Hepatocyte (in vitro differentiated cells): Measurements from ENCODE around the gene ABL2. TPM values are rescaled to one million over a fixed set of nuclear protein-coding genes. Genes with fewer than 3 reads are reported as not detected.
"Not testable (repeated sequence)": the region's sequence is repeated elsewhere in the genome, so short reads cannot be mapped to it uniquely, and the experiment has no call there.

Experiments used
- DNase-seq: peaks from one replicate; pipeline ENCODE4 v3.0.0-alpha.2; 2016; ENCODE audit warnings: low spot score
- H2AFZ ChIP-seq: fragments of 200-600 bp; sonication (generic); 2 replicates; pipeline ENCODE4 v1.6.0; 2016; ENCODE audit warnings: antibody characterized with exemption, mild to moderate bottlenecking
- H3K27ac ChIP-seq: fragments of 200-600 bp; sonication (generic); 2 replicates; pipeline ENCODE4 v1.5.1; 2016; ENCODE audit warnings: mild to moderate bottlenecking
- H3K27me3 ChIP-seq: fragments of 200-600 bp; sonication (generic); 2 replicates; pipeline ENCODE4 v1.6.1; 2016
- H3K36me3 ChIP-seq: fragments of 200-600 bp; sonication (generic); replicated peaks from 2 replicates; pipeline ENCODE4 v1.5.1; 2016; ENCODE audit warnings: low read depth; ENCODE audit not compliant: insufficient read depth
- H3K4me1 ChIP-seq: fragments of 200-600 bp; sonication (generic); 2 replicates; pipeline ENCODE4 v1.5.1; 2016; ENCODE audit warnings: mild to moderate bottlenecking, moderate library complexity; ENCODE audit not compliant: insufficient read depth
- H3K4me2 ChIP-seq: fragments of 200-600 bp; sonication (generic); 2 replicates; pipeline ENCODE4 v1.6.0; 2016
- H3K4me3 ChIP-seq: fragments of 200-600 bp; sonication (generic); 2 replicates; pipeline ENCODE4 v1.5.1; 2016; ENCODE audit warnings: mild to moderate bottlenecking
- H3K79me2 ChIP-seq: fragments of 200-600 bp; sonication (generic); 2 replicates; pipeline ENCODE4 v1.6.0; 2017; ENCODE audit warnings: mild to moderate bottlenecking
- H3K9me2 ChIP-seq: fragments of 200-600 bp; sonication (generic); replicated peaks from 2 replicates; pipeline ENCODE4 v1.6.0; 2017; ENCODE audit warnings: mild to moderate bottlenecking; ENCODE audit not compliant: insufficient read depth
- H3K9me3 ChIP-seq: fragments of 200-600 bp; sonication (generic); 2 replicates; pipeline ENCODE4 v1.5.1; 2016; ENCODE audit warnings: low read depth, mild to moderate bottlenecking
- H4K20me1 ChIP-seq: fragments of 200-600 bp; sonication (generic); 2 replicates; pipeline ENCODE4 v1.6.0; 2016; ENCODE audit warnings: mild to moderate bottlenecking; ENCODE audit not compliant: insufficient read depth, poor library complexity, severe bottlenecking
- EZH2 ChIP-seq: fragments of 200-600 bp; sonication (generic); IDR thresholded peaks from 2 replicates; pipeline ENCODE4 v1.6.1; 2016; ENCODE audit warnings: antibody characterized with exemption, mild to moderate bottlenecking, borderline replicate concordance
- EZH2phosphoT487 ChIP-seq: fragments of 200-600 bp; sonication (generic); IDR thresholded peaks from one replicate; pipeline ENCODE4 v1.6.1; 2018; ENCODE audit warnings: antibody characterized with exemption, mild to moderate bottlenecking, low read depth, moderate library complexity; ENCODE audit not compliant: unreplicated experiment, severe bottlenecking
- WGBS: methylation state at CpG from one replicate; pipeline ENCODE4 v1.1.6; 2016; ENCODE audit warnings: low lambda C conversion rate; ENCODE audit errors: missing lambda C conversion rate; 5-methylcytosine and 5-hydroxymethylcytosine counted together
- polyA plus RNA-seq: library from polyadenylated mRNA; unstranded; fragments of >200 nt; fragmentation: Nextera tagmentation; extraction: Ambion mirVana; gene quantifications from 2 replicates; pipeline ENCODE4 v1.2.1, GENCODE V29; 2016
- total RNA-seq: library from RNA; depleted of rRNA; stranded (reverse); fragments of >200 nt; gene quantifications from 2 replicates; pipeline ENCODE4 v1.2.3, GENCODE V29; 2014
- TF ChIP-seq, protein P1 (sequence below): fragments of 200-600 bp; sonication (generic); IDR thresholded peaks from 2 replicates; pipeline ENCODE4 v1.5.1; 2016; ENCODE audit warnings: antibody characterized with exemption, mild to moderate bottlenecking; ENCODE audit not compliant: poor library complexity

ABL2 gene
- total and polyA plus RNA-seq, 2 experiments from 2014 or later: 8.6 to 11.6 TPM

GRCh38 chr1:179177615-179178014, 51.9 kb downstream of the ABL2 start:
- no peak for DNase-seq
- H3K4me2 ChIP-seq: no peak overlapping the region
- peaks cover 65% of the 10 kb centered on the region for H3K79me2 ChIP-seq
- TF ChIP-seq, protein P1, sequence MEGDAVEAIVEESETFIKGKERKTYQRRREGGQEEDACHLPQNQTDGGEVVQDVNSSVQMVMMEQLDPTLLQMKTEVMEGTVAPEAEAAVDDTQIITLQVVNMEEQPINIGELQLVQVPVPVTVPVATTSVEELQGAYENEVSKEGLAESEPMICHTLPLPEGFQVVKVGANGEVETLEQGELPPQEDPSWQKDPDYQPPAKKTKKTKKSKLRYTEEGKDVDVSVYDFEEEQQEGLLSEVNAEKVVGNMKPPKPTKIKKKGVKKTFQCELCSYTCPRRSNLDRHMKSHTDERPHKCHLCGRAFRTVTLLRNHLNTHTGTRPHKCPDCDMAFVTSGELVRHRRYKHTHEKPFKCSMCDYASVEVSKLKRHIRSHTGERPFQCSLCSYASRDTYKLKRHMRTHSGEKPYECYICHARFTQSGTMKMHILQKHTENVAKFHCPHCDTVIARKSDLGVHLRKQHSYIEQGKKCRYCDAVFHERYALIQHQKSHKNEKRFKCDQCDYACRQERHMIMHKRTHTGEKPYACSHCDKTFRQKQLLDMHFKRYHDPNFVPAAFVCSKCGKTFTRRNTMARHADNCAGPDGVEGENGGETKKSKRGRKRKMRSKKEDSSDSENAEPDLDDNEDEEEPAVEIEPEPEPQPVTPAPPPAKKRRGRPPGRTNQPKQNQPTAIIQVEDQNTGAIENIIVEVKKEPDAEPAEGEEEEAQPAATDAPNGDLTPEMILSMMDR: no peak
- TF ChIP-seq EZH2 (no peak), EZH2phosphoT487 (no peak)
- H4K20me1 ChIP-seq: no peaks in the 10 kb centered on the region
- no peaks in the 10 kb centered on the region for H3K9me3 ChIP-seq
- H3K36me3 ChIP-seq: no peaks in the 10 kb centered on the region
- 95% methylated on average over 2 of the region's 2 CpGs for WGBS
- no peak overlapping the region for H2AFZ ChIP-seq
- no peak overlapping the region for H3K4me3 ChIP-seq
- no peaks in the 10 kb centered on the region for H3K27me3 ChIP-seq
- no peaks in the 10 kb centered on the region for H3K9me2 ChIP-seq
- H3K27ac ChIP-seq: no peak overlapping the region
- H3K4me1 ChIP-seq: no peaks in the 10 kb centered on the region

DNA sequence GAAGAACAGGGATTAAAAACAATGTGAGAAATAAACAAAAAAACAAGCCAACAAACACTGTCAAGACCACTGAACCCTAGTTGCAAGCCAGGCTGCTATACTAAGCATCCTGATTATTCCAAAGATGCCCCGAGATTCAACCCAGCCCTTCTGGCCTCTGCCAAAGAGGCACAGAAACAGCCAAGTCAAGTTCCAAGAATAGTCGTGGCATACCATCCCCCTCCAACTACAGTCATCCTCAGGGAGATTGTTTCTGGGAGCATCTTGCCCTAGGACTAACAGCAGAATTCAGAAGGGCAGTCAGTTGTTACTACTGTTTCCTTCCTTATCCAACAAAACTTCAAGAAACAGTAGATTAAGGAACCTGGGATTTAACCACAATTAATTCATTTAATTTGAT, 52.3 kb downstream of the ABL2 start:
- no peaks in the 10 kb centered on the region for H4K20me1 ChIP-seq
- WGBS: 73% methylated on average over 2 of the region's 2 CpGs
- H3K9me2 ChIP-seq: no peaks in the 10 kb centered on the region
- no peaks in the 10 kb centered on the region for H3K36me3 ChIP-seq
- H3K27me3 ChIP-seq: no peaks in the 10 kb centered on the region
- no peaks in the 10 kb centered on the region for H3K4me1 ChIP-seq
- H3K27ac ChIP-seq: no peak overlapping the region
- no peak overlapping the region for H3K4me2 ChIP-seq
- DNase-seq: no peak
- H2AFZ ChIP-seq: no peak overlapping the region
- H3K9me3 ChIP-seq: no peaks in the 10 kb centered on the region
- TF ChIP-seq, protein P1: no peak
- TF ChIP-seq EZH2phosphoT487 (no peak), EZH2 (no peak)
- peaks cover 67% of the 10 kb centered on the region for H3K79me2 ChIP-seq
- H3K4me3 ChIP-seq: no peak overlapping the region

- Histone ChIP-seq H3K27me3 (no peaks in the 10 kb centered on the region), H3K9me3 (no peaks in the 10 kb centered on the region), H3K4me1 (no peaks in the 10 kb centered on the region), H3K79me2 (peaks cover 78% of the 10 kb centered on the region), H3K9me2 (no peaks in the 10 kb centered on the region), H3K4me2 (no peak overlapping the region), H3K36me3 (no peaks in the 10 kb centered on the region), H3K27ac (peak overlapping the region; percentile 41), H3K4me3 (no peak overlapping the region), H4K20me1 (no peaks in the 10 kb centered on the region), H2AFZ (no peak overlapping the region)
- WGBS: 85% methylated on average over 2 of the region's 2 CpGs
- no peak for TF ChIP-seq EZH2phosphoT487
- no peak for TF ChIP-seq EZH2
- TF ChIP-seq, protein P1: no peak
- DNase-seq: no peak
Measured at GRCh38 chr1:179175011-179175841, 54.3 kb downstream of the ABL2 start.

DNA sequence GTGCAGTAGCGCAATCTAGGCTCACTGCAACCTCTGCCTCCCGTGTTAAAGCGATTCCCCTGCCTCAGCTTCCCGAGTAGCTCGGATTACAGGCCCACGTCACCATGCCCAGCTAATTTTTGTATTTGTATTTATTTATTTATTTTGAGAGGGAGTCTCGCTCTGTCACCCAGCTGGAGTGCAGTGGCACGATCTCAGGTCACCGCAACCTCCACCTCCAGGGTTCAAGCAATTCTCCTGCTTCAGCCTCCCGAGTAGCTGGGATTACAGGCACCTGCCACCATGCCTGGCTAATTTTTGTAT, 59.1 kb downstream of the ABL2 start:
- H3K4me3 ChIP-seq, H2AFZ ChIP-seq, H3K4me1 ChIP-seq, H3K4me2 ChIP-seq, DNase-seq, H3K27ac ChIP-seq, H3K9me3 ChIP-seq, H3K9me2 ChIP-seq, H3K27me3 ChIP-seq, H3K36me3 ChIP-seq, H4K20me1 ChIP-seq: not testable (repeated sequence)
- H3K79me2 ChIP-seq: peaks cover 75% of the 10 kb centered on the region
- WGBS: 96% methylated on average over 10 of the region's 10 CpGs
